Kidney epithelial cell (primary cell): ENCODE measurements around the gene TOP1. TPM values are rescaled to one million over a fixed set of nuclear protein-coding genes. Genes with fewer than 3 reads are reported as not detected.

Experiments
- DNase-seq: peaks from one replicate; pipeline ENCODE4 v3.0.0-alpha.2; 2010; ENCODE audit warnings: low read depth
- H3K27me3 ChIP-seq: 2 replicates; pipeline ENCODE4 v1.6.0; 2011; ENCODE audit warnings: low read length; ENCODE audit not compliant: control insufficient read depth, insufficient read depth
- H3K36me3 ChIP-seq: 2 replicates; pipeline ENCODE4 v1.5.1; 2011; ENCODE audit warnings: low read length; ENCODE audit not compliant: control insufficient read depth, insufficient read depth
- H3K4me3 ChIP-seq: 2 replicates; pipeline ENCODE4 v1.5.1; 2011; ENCODE audit warnings: low read depth, mild to moderate bottlenecking, control low read depth, low read length
- total RNA-seq: library from RNA; depleted of rRNA; stranded (reverse); fragments of >200 nt; gene quantifications from 2 replicates; pipeline ENCODE4 v1.2.3, GENCODE V29; 2015
- TF ChIP-seq, protein P1 (sequence below): IDR thresholded peaks from 2 replicates; pipeline ENCODE4 v1.5.1; 2011; ENCODE audit warnings: mild to moderate bottlenecking, moderate library complexity, low read length, control low read depth, inconsistent platforms; ENCODE audit not compliant: insufficient read depth, poor library complexity, severe bottlenecking

The TOP1 gene
- 29.2 and 38.0 TPM in 2 replicates for total RNA-seq

DNA sequence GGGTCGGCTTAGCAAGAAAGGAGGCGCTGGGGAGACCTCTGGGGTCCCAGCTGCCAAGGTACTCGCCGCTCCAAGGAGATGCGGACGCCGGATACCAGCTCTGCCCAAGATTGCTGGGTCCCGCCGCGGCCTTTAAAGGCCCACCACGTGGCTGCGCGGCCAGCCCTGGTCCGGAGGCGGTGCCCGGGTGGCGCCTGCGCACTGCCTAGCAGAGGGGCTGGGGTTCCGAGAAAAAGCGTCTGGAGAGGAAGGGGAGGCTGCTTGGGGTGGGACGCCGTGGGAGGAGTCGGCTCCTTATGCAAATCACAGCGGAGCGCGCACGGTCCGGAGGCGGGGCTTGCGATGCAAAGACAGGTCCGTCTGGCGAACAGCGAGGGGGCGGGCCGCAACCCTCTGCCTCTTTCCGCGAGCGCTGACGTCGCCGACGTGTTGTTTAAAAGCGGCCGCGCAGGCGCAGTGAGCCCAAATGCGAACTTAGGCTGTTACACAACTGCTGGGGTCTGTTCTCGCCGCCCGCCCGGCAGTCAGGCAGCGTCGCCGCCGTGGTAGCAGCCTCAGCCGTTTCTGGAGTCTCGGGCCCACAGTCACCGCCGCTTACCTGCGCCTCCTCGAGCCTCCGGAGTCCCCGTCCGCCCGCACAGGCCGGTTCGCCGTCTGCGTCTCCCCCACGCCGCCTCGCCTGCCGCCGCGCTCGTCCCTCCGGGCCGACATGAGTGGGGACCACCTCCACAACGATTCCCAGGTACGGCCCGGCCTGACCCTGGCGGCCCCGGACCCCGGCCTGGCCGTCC, at the start of gene TOP1:
Gene TOP1 (plus strand): TSS at position 464 of the 791 bp plus-strand sequence. CDS start 246 bp downstream, at position 710.
- DNase-seq, result peak; percentile 99
- TF ChIP-seq, protein P1, sequence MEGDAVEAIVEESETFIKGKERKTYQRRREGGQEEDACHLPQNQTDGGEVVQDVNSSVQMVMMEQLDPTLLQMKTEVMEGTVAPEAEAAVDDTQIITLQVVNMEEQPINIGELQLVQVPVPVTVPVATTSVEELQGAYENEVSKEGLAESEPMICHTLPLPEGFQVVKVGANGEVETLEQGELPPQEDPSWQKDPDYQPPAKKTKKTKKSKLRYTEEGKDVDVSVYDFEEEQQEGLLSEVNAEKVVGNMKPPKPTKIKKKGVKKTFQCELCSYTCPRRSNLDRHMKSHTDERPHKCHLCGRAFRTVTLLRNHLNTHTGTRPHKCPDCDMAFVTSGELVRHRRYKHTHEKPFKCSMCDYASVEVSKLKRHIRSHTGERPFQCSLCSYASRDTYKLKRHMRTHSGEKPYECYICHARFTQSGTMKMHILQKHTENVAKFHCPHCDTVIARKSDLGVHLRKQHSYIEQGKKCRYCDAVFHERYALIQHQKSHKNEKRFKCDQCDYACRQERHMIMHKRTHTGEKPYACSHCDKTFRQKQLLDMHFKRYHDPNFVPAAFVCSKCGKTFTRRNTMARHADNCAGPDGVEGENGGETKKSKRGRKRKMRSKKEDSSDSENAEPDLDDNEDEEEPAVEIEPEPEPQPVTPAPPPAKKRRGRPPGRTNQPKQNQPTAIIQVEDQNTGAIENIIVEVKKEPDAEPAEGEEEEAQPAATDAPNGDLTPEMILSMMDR, result no peak
- no peaks in the 10 kb centered on the region for H3K27me3 ChIP-seq
- peak within 1 kb of the TSS; percentile 97 for H3K4me3 ChIP-seq
- no peaks in the 10 kb centered on the region for H3K36me3 ChIP-seq

DNA sequence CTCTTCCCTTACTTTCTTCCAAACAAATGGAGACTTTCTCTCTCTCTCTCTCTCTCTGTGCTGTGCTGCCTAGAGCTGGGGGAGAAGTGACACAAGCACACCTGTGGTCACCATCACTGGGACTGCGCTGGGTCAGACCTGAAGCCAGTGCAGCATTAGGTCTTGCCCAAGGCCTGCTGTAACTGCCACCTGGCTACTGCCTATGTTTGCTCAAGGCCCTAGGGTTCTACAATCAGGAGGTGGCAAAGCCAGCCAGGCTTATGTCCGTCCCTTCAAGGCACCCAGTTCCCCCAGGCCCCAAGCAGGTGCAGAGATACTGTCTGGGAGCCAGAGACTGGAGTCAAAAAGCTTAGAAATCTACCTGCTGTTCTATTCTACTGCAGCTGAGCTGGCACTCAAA, 49.4 kb upstream of the TOP1 start:
- Histone ChIP-seq H3K36me3 (no peaks in the 10 kb centered on the region), H3K27me3 (no peaks in the 10 kb centered on the region), H3K4me3 (no peak overlapping the region)
- TF ChIP-seq, protein P1, result no peak
- no peak for DNase-seq

DNA sequence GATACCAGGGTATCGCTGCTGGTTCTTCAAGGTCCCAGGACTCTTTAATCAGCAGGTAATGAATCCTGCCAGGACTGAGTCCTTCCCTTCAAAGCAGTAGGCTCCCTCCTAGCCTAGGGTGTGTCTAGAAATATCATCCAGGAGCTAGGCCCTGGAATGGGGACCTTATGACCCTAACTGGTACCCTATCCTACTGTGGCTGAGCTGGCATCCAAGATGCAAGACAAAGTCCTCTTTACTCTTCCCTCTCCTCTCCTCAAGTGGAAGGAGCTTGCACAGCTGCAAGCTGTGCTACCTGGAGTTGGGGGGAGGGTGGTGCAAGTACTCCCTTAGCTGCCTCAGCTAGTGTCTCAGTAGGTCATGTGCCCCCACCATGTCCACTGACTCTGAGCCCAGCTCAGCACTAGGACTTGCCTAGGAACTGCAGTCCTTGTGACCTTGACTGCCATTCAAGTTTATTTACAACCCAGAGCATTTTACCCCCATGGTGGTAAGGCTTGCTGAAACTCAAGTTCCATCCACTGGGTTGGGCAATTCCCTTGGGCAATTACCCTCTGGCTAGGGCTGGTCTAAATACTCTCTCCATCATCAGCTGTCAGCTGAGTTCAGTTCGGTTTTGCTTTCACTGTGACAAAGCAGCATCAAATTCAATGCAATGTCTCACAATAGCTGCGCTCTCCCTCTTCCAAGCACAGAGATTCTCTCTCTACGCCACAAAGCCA, 48.4 kb upstream of the TOP1 start:
- Histone ChIP-seq H3K36me3 (no peaks in the 10 kb centered on the region), H3K27me3 (no peaks in the 10 kb centered on the region), H3K4me3 (no peak overlapping the region)
- TF ChIP-seq, protein P1, result no peak
- DNase-seq, result no peak

DNA sequence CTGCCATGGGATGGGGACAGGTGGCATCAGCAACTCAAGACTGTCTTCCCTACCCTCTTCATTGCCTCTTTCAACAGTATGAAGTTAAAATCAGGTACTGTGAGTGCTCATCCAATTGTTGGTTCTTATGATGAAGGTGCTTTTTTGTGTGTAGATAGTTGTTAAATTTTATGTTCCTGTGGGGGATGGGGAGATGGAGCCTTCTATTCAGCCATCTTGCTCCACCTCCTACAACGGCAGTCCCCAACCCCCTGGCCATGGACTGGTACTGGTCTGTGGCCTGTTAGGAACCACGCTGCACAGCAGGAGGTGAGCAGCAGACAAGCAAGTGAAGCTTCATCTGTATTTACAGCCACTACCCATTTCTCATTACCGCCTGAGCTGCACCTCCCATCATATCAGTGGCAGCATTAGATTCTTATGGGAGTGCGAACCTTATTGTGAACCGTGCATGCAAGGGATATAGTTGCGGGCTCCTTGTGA, 47.8 kb upstream of the TOP1 start:
- TF ChIP-seq, protein P1, result no peak
- H3K4me3 ChIP-seq, result no peak overlapping the region
- H3K36me3 ChIP-seq, result no peaks in the 10 kb centered on the region
- H3K27me3 ChIP-seq, result no peaks in the 10 kb centered on the region
- DNase-seq, result no peak

DNA sequence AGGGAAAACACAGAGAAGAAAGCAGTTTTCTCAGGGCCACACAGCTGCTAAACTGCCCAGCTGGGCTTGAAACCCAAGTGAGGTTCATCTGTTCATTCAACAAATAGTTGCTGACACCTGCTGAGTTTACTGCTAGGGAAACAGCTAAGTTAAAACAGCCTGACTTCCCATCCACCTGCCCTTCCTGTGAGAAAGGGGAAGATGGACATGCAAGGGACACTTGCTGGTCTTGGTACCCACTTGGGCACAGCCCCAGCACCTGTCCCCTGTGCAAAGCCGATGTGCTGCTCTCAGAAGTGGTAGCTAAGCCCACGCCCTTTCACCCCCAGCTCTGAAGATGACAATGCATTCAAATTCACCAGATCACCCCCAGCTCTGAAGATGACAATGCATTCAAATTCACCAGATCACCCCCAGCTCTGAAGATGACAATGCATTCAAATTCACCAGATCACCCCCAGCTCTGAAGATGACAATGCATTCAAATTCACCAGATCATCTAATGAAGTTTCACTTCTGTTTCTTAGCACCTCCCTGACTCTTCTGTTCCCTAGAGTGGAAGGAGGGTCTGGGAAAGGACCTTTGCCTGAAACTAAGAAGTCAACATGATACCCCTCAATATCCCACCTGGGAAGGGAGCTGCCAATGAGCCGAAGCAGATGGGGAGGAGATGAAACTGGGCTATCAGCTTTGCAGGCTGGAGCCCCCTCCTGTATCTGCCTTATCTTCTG, 46.0 kb upstream of the TOP1 start:
- Histone ChIP-seq H3K36me3 (no peaks in the 10 kb centered on the region), H3K27me3 (no peaks in the 10 kb centered on the region), H3K4me3 (no peak overlapping the region)
- no peak for DNase-seq
- TF ChIP-seq, protein P1, result no peak
